PC-9 (cell line): ENCODE data around the gene WNK2.

Experiments used
- EZH2 ChIP-seq: fragments of 200-600 bp; sonication (generic); IDR thresholded peaks from 2 replicates; pipeline ENCODE4 v1.8.0; 2017; ENCODE audit warnings: antibody characterized with exemption, low read depth
- TF ChIP-seq, protein P1 (sequence below): fragments of 200-600 bp; sonication (generic); conservative IDR thresholded peaks from 2 replicates; pipeline ENCODE4 v1.6.1; 2017; ENCODE audit warnings: mixed run types, antibody characterized with exemption, mild to moderate bottlenecking, moderate library complexity

DNA sequence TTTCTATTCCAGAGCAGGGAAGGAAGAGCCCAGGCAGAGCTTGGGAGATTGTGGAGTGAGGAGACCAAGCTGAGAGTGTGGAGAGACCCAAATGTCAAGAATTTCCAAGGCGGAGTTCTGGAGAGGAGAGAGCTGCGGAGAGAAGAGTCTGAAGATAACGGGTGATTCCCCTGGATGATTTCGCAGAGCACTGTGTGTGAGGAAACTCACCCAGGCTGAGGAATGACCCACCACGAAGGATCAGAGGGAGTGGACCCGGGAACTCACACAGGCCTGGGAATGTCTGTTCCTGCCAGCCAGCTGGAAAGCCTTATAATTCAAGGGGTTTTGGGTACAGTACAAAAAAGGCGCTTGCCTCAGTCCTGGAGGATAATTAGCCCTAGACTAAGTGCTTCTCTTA lies 94.2 kb downstream of the WNK2 start:
- TF ChIP-seq, protein P1, sequence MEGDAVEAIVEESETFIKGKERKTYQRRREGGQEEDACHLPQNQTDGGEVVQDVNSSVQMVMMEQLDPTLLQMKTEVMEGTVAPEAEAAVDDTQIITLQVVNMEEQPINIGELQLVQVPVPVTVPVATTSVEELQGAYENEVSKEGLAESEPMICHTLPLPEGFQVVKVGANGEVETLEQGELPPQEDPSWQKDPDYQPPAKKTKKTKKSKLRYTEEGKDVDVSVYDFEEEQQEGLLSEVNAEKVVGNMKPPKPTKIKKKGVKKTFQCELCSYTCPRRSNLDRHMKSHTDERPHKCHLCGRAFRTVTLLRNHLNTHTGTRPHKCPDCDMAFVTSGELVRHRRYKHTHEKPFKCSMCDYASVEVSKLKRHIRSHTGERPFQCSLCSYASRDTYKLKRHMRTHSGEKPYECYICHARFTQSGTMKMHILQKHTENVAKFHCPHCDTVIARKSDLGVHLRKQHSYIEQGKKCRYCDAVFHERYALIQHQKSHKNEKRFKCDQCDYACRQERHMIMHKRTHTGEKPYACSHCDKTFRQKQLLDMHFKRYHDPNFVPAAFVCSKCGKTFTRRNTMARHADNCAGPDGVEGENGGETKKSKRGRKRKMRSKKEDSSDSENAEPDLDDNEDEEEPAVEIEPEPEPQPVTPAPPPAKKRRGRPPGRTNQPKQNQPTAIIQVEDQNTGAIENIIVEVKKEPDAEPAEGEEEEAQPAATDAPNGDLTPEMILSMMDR, result no peak
- no peak for TF ChIP-seq EZH2
